A549 (cell line): ENCODE results near the gene RPS15.

ENCODE experiments used
- EP300 ChIP-seq, 2 experiments: fragments of >200 bp; sonication (Bioruptor Twin); formaldehyde crosslinking; IDR thresholded peaks; 2 replicates in 1 of 2; 3 replicates in 1 of 2; pipeline ENCODE4 v1.6.1; 2016 to 2017
- TF ChIP-seq, protein P1 (sequence below): fragments of >200 bp; sonication (Bioruptor Twin); formaldehyde crosslinking; IDR thresholded peaks from 3 replicates; pipeline ENCODE4 v1.5.1; 2016
- TF ChIP-seq, protein P2 (sequence below): fragments of 450-650 bp; IDR thresholded peaks from 2 replicates; pipeline ENCODE4 v1.6.1; 2014; ENCODE audit warnings: antibody characterized with exemption

DNA sequence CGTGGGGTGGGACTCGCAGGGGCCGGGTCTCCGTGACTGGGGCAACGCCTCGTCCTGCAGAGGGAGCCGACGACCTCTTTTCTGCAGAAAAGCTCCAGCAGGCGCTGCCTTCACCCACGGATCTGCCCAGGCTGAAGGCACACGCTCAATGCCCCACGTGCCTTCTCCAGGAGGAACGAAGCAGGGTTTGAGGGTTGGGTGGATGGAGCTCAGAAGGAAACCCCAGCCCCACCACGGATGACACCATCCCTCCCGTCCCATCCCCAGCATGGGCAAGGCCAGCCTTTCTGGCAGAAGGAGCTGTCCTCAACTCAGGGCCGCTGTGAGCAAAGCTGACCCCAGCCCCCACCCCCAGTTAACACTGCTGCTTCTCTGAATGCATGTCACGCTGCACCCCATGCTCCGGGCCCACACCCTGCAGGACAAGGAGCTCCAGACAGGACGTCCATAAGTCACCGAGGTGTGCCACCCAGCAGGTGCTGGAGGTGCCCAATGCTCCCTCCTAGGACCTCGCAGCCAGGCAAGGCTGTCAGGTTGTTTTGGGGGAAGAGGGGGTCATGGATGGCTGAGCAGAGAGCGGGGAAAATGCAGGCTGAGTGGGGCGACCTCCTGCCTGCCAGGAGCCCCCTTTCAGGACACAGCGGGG, 33.4 kb downstream of the RPS15 start:
- TF ChIP-seq, protein P1, sequence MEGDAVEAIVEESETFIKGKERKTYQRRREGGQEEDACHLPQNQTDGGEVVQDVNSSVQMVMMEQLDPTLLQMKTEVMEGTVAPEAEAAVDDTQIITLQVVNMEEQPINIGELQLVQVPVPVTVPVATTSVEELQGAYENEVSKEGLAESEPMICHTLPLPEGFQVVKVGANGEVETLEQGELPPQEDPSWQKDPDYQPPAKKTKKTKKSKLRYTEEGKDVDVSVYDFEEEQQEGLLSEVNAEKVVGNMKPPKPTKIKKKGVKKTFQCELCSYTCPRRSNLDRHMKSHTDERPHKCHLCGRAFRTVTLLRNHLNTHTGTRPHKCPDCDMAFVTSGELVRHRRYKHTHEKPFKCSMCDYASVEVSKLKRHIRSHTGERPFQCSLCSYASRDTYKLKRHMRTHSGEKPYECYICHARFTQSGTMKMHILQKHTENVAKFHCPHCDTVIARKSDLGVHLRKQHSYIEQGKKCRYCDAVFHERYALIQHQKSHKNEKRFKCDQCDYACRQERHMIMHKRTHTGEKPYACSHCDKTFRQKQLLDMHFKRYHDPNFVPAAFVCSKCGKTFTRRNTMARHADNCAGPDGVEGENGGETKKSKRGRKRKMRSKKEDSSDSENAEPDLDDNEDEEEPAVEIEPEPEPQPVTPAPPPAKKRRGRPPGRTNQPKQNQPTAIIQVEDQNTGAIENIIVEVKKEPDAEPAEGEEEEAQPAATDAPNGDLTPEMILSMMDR, result no peak
- TF ChIP-seq, protein P2, sequence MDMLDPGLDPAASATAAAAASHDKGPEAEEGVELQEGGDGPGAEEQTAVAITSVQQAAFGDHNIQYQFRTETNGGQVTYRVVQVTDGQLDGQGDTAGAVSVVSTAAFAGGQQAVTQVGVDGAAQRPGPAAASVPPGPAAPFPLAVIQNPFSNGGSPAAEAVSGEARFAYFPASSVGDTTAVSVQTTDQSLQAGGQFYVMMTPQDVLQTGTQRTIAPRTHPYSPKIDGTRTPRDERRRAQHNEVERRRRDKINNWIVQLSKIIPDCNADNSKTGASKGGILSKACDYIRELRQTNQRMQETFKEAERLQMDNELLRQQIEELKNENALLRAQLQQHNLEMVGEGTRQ, result no peak
- TF ChIP-seq EP300 (IDR thresholded peaks at IDR 0.05), result no peak
